Right lobe of liver (tissue), 4 donors: ENCODE data around the gene SPACA4.

Experiments used
- POLR2A ChIP-seq: fragments of 450-650 bp; IDR thresholded peaks from one replicate; pipeline ENCODE4 v1.6.1; 2017; ENCODE audit warnings: antibody characterized with exemption, mild to moderate bottlenecking
- TF ChIP-seq, protein P1 (sequence below), 4 donors: fragments of 200-600 bp in 3 of 4; fragments of 450-650 bp in 1 of 4; IDR thresholded peaks; one replicate each; pipeline versions ENCODE4 v1.5.1 to v1.8.0; 2016 to 2022; ENCODE audit warnings: antibody characterized with exemption in 4 of 4, mild to moderate bottlenecking in 2 of 4
- donor health status: DM: no; HTN: no; CAD: no.
- donor health status: DM: no; HTN: no; CAD: no.
- donor health status: DM: no; HTN: yes; CAD: no.

DNA sequence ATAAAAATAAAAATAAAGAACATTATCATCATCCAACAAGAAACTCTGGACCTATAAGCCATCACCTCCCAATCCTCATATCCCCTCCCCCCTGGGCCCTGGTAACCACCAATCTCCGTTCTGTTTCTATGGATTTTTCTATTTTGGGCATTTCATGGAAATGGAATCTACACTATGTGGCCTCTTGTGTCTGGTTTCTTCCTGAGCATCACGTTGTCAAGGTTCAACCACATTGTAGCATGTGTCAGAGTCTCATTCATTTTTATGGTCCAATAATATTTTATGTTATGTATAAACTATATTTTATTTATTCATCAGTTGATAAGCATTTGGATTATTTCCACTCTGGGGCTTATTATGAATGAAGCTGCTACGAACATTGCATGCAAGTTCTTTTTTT lies 27.7 kb upstream of the SPACA4 start:
- TF ChIP-seq, protein P1, sequence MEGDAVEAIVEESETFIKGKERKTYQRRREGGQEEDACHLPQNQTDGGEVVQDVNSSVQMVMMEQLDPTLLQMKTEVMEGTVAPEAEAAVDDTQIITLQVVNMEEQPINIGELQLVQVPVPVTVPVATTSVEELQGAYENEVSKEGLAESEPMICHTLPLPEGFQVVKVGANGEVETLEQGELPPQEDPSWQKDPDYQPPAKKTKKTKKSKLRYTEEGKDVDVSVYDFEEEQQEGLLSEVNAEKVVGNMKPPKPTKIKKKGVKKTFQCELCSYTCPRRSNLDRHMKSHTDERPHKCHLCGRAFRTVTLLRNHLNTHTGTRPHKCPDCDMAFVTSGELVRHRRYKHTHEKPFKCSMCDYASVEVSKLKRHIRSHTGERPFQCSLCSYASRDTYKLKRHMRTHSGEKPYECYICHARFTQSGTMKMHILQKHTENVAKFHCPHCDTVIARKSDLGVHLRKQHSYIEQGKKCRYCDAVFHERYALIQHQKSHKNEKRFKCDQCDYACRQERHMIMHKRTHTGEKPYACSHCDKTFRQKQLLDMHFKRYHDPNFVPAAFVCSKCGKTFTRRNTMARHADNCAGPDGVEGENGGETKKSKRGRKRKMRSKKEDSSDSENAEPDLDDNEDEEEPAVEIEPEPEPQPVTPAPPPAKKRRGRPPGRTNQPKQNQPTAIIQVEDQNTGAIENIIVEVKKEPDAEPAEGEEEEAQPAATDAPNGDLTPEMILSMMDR (IDR thresholded peaks at IDR 0.05), result no peak
- no peak for TF ChIP-seq POLR2A
